ENCODE results near the gene CDH13.

CDH13 gene

DNA sequence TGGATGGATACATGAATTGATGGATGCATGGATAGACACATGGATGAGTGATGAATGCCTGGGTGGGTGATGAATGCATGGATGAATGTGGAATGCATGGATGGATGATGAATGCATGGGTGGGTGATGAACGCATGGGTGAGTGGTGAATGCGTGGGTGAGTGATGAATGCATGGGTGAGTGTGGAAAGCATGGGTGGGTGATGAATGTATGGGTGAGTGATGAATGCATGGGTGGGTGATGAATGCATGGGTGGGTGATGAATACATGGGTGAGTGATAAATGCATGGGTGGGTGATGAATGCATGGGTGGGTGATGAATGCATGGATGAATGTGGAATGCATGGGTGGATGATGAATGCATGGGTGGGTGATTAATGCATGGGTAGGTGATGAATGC is 1097.1 kb downstream of the CDH13 start:
- TF ChIP-seq, protein P1, sequence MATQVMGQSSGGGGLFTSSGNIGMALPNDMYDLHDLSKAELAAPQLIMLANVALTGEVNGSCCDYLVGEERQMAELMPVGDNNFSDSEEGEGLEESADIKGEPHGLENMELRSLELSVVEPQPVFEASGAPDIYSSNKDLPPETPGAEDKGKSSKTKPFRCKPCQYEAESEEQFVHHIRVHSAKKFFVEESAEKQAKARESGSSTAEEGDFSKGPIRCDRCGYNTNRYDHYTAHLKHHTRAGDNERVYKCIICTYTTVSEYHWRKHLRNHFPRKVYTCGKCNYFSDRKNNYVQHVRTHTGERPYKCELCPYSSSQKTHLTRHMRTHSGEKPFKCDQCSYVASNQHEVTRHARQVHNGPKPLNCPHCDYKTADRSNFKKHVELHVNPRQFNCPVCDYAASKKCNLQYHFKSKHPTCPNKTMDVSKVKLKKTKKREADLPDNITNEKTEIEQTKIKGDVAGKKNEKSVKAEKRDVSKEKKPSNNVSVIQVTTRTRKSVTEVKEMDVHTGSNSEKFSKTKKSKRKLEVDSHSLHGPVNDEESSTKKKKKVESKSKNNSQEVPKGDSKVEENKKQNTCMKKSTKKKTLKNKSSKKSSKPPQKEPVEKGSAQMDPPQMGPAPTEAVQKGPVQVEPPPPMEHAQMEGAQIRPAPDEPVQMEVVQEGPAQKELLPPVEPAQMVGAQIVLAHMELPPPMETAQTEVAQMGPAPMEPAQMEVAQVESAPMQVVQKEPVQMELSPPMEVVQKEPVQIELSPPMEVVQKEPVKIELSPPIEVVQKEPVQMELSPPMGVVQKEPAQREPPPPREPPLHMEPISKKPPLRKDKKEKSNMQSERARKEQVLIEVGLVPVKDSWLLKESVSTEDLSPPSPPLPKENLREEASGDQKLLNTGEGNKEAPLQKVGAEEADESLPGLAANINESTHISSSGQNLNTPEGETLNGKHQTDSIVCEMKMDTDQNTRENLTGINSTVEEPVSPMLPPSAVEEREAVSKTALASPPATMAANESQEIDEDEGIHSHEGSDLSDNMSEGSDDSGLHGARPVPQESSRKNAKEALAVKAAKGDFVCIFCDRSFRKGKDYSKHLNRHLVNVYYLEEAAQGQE (IDR thresholded peaks at IDR 0.05; ENCODE audit: insufficient read depth in 1 of 2, low read depth in 2 of 2, low read length in 2 of 2), result no peak
- TF ChIP-seq SIN3A (IDR thresholded peaks at IDR 0.05; ENCODE audit: borderline replicate concordance, insufficient read depth, low read length) (no peak), TAF1 (IDR thresholded peaks at IDR 0.05; ENCODE audit: borderline replicate concordance, insufficient read depth, low read length) (no peak), POLR2AphosphoS5 (IDR thresholded peaks at IDR 0.05; ENCODE audit: low read depth, low read length) (no peak), FOXP2 (optimal IDR thresholded peaks at IDR 0.05; ENCODE audit: borderline replicate concordance, extremely low read depth, extremely low read length, insufficient read depth) (no peak)

DNA sequence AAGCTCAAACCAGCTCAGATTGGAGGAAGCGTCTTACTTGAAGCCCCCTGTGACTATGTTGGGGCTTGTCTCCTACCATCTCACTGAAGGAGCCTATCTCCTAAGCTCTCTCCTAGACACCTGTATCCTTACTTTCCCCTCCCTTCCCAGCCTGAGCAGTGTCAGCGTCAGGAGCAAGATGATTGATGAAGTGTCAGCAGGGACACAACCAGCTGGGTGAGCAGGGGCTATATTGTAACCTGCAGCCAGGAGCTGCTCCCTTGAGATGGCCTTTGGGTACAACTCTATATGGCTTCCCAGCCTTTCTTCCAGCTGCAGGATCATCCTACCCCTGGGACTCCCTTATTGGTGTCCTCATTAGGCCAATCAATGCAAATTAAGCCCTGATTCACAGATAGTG is 1097.8 kb downstream of the CDH13 start:
- TF ChIP-seq SIN3A (IDR thresholded peaks at IDR 0.05; ENCODE audit: borderline replicate concordance, insufficient read depth, low read length) (no peak), TAF1 (IDR thresholded peaks at IDR 0.05; ENCODE audit: borderline replicate concordance, insufficient read depth, low read length) (no peak), POLR2AphosphoS5 (IDR thresholded peaks at IDR 0.05; ENCODE audit: low read depth, low read length) (no peak), FOXP2 (optimal IDR thresholded peaks at IDR 0.05; ENCODE audit: borderline replicate concordance, extremely low read depth, extremely low read length, insufficient read depth) (no peak)
- TF ChIP-seq, protein P1 (IDR thresholded peaks at IDR 0.05; ENCODE audit: insufficient read depth in 1 of 2, low read depth in 2 of 2, low read length in 2 of 2), result no peak

DNA sequence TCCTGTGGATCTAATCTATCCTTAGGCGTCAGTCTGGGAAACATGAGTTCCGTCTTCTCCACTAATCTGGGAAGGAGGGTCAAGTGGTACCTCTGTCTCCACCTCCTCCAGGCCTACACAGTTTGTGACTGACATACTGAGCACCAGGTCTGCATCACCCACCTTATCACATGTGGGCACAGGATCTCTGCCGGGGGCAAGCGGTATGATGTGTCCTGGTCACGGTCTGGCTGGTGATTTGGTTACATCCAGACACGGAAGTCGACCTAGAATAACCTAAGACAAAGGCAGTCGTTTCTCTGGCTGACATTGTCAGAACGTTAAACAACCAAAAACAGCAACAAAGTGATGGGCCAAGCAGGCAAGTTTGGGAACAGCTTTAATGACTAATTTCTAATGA is 1098.5 kb downstream of the CDH13 start:
- TF ChIP-seq TAF1 (IDR thresholded peaks at IDR 0.05; ENCODE audit: borderline replicate concordance, insufficient read depth, low read length) (no peak), SIN3A (IDR thresholded peaks at IDR 0.05; ENCODE audit: borderline replicate concordance, insufficient read depth, low read length) (no peak)
- TF ChIP-seq, protein P1 (IDR thresholded peaks at IDR 0.05; ENCODE audit: insufficient read depth in 1 of 2, low read depth in 2 of 2, low read length in 2 of 2), result no peak

DNA sequence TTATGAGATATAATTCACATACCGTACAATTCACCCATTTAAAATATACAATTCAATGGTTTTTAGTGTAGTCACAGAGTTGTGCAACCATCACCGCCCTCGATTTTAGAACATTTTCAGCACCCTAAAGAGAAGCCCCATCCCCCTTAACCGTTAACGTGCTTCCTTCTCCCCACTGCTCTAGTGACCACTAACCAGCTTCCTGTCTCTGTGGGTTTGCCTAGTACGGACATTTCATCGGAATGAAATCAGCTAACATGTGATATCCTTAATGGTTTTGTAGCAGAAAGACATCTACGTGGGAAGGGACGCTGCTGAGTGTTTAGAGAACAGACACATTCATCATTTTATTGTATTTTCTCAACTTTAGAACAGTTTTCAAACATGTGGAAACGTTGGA is 1100.2 kb downstream of the CDH13 start:
- TF ChIP-seq SIN3A (IDR thresholded peaks at IDR 0.05; ENCODE audit: borderline replicate concordance, insufficient read depth, low read length), result no peak

DNA sequence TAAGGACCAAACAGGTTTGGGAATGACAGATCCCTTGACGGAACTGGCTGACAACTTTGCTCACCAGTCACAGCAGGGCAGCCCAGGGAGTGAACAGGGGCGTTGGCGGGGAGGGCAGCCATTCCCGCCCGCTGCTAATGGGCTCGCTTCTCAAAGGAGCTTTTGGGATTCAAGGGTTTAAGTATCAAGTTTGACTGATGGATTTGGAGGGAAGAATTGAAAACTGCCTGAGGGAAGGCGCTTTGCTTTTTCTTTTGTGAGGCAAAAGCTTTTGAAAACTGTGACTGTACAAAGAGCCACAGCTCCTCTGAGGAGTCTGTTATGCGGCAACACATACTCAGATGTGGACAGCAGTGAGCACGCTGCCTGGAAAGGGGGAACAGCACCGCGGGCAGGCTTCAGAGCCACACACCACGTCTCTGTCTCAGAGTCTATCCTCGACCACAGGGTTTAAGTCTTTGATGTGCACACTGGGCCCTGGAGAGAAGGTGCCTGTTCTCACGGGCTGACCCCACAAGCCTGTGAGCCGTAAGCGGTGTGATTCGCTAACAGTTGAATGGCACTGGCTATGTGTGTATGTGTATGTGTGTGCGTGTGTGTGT is 1101.1 kb downstream of the CDH13 start:
- TF ChIP-seq, protein P1 (IDR thresholded peaks at IDR 0.05; ENCODE audit: insufficient read depth in 1 of 2, low read depth in 2 of 2, low read length in 2 of 2), result no peak
- no peak for TF ChIP-seq TAF1 (IDR thresholded peaks at IDR 0.05; ENCODE audit: borderline replicate concordance, insufficient read depth, low read length)
- TF ChIP-seq SIN3A (IDR thresholded peaks at IDR 0.05; ENCODE audit: borderline replicate concordance, insufficient read depth, low read length), result no peak
- no peak for TF ChIP-seq FOXP2 (optimal IDR thresholded peaks at IDR 0.05; ENCODE audit: borderline replicate concordance, extremely low read depth, extremely low read length, insufficient read depth)
- no peak for TF ChIP-seq POLR2AphosphoS5 (IDR thresholded peaks at IDR 0.05; ENCODE audit: low read depth, low read length)
